Measurements from ENCODE around the gene SEC14L1.

GRCh38 chr17:77146246-77146632 lies 5.5 kb downstream of the SEC14L1 start:
- TF ChIP-seq CTCF (IDR thresholded peaks at IDR 0.05; ENCODE audit: low read depth, low read length, missing input control) (no peak), REST (IDR thresholded peaks at IDR 0.05) (no peak), MAX (IDR thresholded peaks at IDR 0.05) (no peak), ATF3 (IDR thresholded peaks at IDR 0.05) (no peak), HNF4A (conservative IDR thresholded peaks at IDR 0.05) (no peak), YY1 (IDR thresholded peaks at IDR 0.05) (no peak), GABPA (IDR thresholded peaks at IDR 0.05 in 1 of 2, conservative IDR thresholded peaks at IDR 0.05 in 1 of 2) (no peak), HNF4G (IDR thresholded peaks at IDR 0.05) (no peak), RAD21 (IDR thresholded peaks at IDR 0.05) (no peak), RXRA (IDR thresholded peaks at IDR 0.05) (no peak), NR2F2 (IDR thresholded peaks at IDR 0.05) (no peak), TAF1 (conservative IDR thresholded peaks at IDR 0.05) (no peak), SP1 (IDR thresholded peaks at IDR 0.05) (no peak)
